IMR-90 (cell line): Measurements from ENCODE around the gene ARSD.

Experiments used
- BHLHE40 ChIP-seq: fragments of 150-350 bp; IDR thresholded peaks from 2 replicates; pipeline ENCODE4 v1.6.1; 2016; ENCODE audit warnings: mild to moderate bottlenecking, low read depth, low read length
- CEBPB ChIP-seq: IDR thresholded peaks from 2 replicates; pipeline ENCODE4 v1.6.1; 2012; ENCODE audit warnings: low read depth, low read length, improper control_type of control experiment
- CHD1 ChIP-seq: IDR thresholded peaks from 2 replicates; pipeline ENCODE4 v1.6.1; 2012; ENCODE audit warnings: low read depth, low read length, improper control_type of control experiment
- FOS ChIP-seq: fragments of 150-350 bp; IDR thresholded peaks from 2 replicates; pipeline ENCODE4 v1.6.1; 2016; ENCODE audit warnings: low read depth, low read length
- MAZ ChIP-seq: IDR thresholded peaks from 2 replicates; pipeline ENCODE4 v1.6.1; 2012; ENCODE audit warnings: low read depth, mild to moderate bottlenecking, low read length, improper control_type of control experiment, moderate library complexity, borderline replicate concordance
- MXI1 ChIP-seq: IDR thresholded peaks from 2 replicates; pipeline ENCODE4 v1.6.1; 2012; ENCODE audit warnings: low read depth, mild to moderate bottlenecking, low read length, moderate library complexity, borderline replicate concordance
- POLR2A ChIP-seq: IDR thresholded peaks from 2 replicates; pipeline ENCODE4 v1.6.1; 2012; ENCODE audit warnings: mild to moderate bottlenecking, low read depth, low read length
- RAD21 ChIP-seq: IDR thresholded peaks from 2 replicates; pipeline ENCODE4 v1.6.1; 2012; ENCODE audit warnings: low read length, improper control_type of control experiment
- RFX5 ChIP-seq: IDR thresholded peaks from 2 replicates; pipeline ENCODE4 v1.8.0; 2012; ENCODE audit warnings: low read depth, mild to moderate bottlenecking, low read length, moderate library complexity
- SMC3 ChIP-seq: fragments of 150-350 bp; IDR thresholded peaks from 2 replicates; pipeline ENCODE4 v1.6.1; 2016; ENCODE audit warnings: low read depth, mild to moderate bottlenecking, antibody characterized with exemption, low read length, moderate library complexity
- TF ChIP-seq, protein P1 (sequence below): conservative IDR thresholded peaks from 2 replicates; pipeline ENCODE4 v1.5.1; 2012; ENCODE audit warnings: mild to moderate bottlenecking, low read depth, low read length, improper control_type of control experiment
- TF ChIP-seq, protein P2 (sequence below): fragments of 150-350 bp; IDR thresholded peaks from 2 replicates; pipeline ENCODE4 v1.6.1; 2017; ENCODE audit warnings: mild to moderate bottlenecking, antibody characterized with exemption, low read length, low read depth

DNA sequence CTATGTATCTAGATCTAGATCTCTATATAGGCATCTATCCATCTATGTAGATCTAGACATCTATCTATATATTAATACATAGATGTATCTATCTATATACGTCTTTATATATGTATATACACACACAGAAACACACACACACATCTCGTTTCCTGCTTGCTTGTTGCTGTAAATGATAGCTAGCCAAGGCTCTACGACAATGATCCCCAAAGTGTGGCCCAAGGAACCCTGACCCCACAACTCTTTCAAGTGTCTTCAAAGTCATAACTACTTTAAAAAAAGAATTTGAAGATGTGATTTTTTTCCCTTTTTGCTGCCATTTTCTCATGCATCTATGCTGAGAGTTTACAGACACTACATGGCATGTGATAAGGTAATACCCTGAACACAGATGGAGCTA is 71.6 kb downstream of the ARSD start:
- no peak for TF ChIP-seq MXI1
- TF ChIP-seq, protein P1, sequence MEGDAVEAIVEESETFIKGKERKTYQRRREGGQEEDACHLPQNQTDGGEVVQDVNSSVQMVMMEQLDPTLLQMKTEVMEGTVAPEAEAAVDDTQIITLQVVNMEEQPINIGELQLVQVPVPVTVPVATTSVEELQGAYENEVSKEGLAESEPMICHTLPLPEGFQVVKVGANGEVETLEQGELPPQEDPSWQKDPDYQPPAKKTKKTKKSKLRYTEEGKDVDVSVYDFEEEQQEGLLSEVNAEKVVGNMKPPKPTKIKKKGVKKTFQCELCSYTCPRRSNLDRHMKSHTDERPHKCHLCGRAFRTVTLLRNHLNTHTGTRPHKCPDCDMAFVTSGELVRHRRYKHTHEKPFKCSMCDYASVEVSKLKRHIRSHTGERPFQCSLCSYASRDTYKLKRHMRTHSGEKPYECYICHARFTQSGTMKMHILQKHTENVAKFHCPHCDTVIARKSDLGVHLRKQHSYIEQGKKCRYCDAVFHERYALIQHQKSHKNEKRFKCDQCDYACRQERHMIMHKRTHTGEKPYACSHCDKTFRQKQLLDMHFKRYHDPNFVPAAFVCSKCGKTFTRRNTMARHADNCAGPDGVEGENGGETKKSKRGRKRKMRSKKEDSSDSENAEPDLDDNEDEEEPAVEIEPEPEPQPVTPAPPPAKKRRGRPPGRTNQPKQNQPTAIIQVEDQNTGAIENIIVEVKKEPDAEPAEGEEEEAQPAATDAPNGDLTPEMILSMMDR: no peak
- TF ChIP-seq RFX5: no peak
- TF ChIP-seq CHD1: no peak
- TF ChIP-seq FOS: no peak
- TF ChIP-seq SMC3: no peak
- no peak for TF ChIP-seq POLR2A
- TF ChIP-seq RAD21: no peak
- TF ChIP-seq, protein P2, sequence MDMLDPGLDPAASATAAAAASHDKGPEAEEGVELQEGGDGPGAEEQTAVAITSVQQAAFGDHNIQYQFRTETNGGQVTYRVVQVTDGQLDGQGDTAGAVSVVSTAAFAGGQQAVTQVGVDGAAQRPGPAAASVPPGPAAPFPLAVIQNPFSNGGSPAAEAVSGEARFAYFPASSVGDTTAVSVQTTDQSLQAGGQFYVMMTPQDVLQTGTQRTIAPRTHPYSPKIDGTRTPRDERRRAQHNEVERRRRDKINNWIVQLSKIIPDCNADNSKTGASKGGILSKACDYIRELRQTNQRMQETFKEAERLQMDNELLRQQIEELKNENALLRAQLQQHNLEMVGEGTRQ: no peak
- TF ChIP-seq BHLHE40: no peak
- TF ChIP-seq CEBPB: no peak
- no peak for TF ChIP-seq MAZ
